Dendritic cell treated with granulocyte-macrophage colony-stimulating factor and Interleukin-4, amounts not matched to agents 40 ng/mL and 50 ng/mL, for 4 days (primary cell): ENCODE data around the gene PIF1.
"Not testable (repeated sequence)": the region's sequence is repeated elsewhere in the genome, so short reads cannot be mapped to it uniquely, and the experiment has no call there.

Experiments used
- H3K27ac Mint-ChIP-seq: one replicate; pipeline ENCODE4 v1.8.0; 2022; ENCODE audit warnings: mild to moderate bottlenecking, mixed read lengths
- H3K27me3 Mint-ChIP-seq: one replicate; pipeline ENCODE4 v1.8.0; 2022; ENCODE audit warnings: mild to moderate bottlenecking, mixed read lengths
- H3K36me3 Mint-ChIP-seq: one replicate; pipeline ENCODE4 v1.8.0; 2022; ENCODE audit warnings: low read depth, mixed read lengths
- H3K4me1 Mint-ChIP-seq: one replicate; pipeline ENCODE4 v1.8.0; 2022; ENCODE audit warnings: low read depth, mixed read lengths
- H3K4me3 Mint-ChIP-seq: one replicate; pipeline ENCODE4 v1.8.0; 2022; ENCODE audit warnings: mild to moderate bottlenecking, moderate library complexity, mixed read lengths
- H3K9me3 Mint-ChIP-seq: one replicate; pipeline ENCODE4 v1.8.0; 2022; ENCODE audit warnings: mixed read lengths
- intact Hi-C: fragments of 100-400 bp; cut with micrococcal nuclease; formaldehyde crosslinking; loops from one replicate; pipeline ENCODE4 v1.15.0; 2022

PIF1 gene

DNA sequence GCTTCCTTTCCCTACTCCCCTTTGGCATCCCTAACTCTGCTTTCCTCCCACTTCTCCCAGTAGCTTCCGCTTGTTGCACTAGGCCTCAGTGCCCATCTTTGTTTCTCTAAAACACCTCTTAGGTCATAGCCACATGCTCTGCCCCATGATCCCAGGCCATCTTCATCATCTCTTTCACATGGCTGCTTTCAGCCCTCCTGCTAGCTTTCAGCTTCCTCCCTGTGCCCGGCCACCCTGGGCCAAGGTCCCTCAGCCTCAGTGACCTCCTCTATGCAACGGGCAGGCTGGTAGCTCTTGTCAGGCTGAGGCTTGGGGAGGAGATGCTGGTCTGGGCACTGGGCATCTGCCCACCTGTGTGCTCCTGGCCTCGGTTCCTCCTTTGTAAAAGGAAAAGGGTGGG, 18.5 kb upstream of the PIF1 start:
- H3K36me3 Mint-ChIP-seq = peaks cover 73% of the 10 kb centered on the region
- H3K4me3 Mint-ChIP-seq = peak overlapping the region; percentile 90
- H3K27me3 Mint-ChIP-seq = no peaks in the 10 kb centered on the region
- intact Hi-C loops = loop anchor here (1.0 to 5.0 kb wide), 3 partner anchors 7 to 148 kb away; no protein-coding TSS in a partner anchor
- H3K9me3 Mint-ChIP-seq = no peaks in the 10 kb centered on the region
- peak overlapping the region; percentile 87 for H3K27ac Mint-ChIP-seq
- peaks cover 70% of the 10 kb centered on the region for H3K4me1 Mint-ChIP-seq

DNA sequence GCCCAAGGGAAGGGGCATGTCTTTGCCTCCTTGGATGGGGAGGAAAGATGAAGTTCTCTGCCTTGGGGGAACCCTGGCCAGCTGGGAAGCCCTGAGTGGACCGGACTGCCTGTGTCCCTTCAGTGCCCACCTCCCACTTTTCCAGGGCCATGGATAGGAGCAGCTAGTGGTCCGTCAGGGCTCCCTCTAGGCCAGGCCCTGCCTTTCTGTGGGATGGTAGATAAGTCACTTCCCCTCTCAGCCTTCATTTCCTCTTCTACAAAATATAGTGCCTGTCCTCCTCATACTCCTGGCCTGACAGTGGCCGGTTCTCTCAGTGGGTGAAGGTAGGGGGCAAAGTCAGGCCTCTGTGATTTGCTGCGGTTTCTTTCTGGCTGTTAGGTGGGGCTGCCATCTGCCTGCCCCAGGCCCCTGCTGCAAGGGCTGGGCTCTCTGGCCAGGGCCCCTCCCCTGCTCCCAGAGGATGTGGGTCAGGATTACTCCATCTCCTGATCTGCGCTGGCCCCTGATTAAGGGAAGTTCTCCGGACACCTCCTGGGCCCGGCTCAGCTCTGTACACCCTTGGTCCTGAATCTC, 17.6 kb upstream of the PIF1 start:
- Mint-ChIP-seq H3K4me3 (peak overlapping the region; percentile 90), H3K9me3 (no peaks in the 10 kb centered on the region), H3K4me1 (peaks cover 72% of the 10 kb centered on the region), H3K36me3 (peaks cover 64% of the 10 kb centered on the region), H3K27me3 (no peaks in the 10 kb centered on the region), H3K27ac (peak overlapping the region; percentile 87)
- intact Hi-C loops = loop anchor here (1.0 to 5.0 kb wide), 3 partner anchors 8 to 149 kb away; no protein-coding TSS in a partner anchor

DNA sequence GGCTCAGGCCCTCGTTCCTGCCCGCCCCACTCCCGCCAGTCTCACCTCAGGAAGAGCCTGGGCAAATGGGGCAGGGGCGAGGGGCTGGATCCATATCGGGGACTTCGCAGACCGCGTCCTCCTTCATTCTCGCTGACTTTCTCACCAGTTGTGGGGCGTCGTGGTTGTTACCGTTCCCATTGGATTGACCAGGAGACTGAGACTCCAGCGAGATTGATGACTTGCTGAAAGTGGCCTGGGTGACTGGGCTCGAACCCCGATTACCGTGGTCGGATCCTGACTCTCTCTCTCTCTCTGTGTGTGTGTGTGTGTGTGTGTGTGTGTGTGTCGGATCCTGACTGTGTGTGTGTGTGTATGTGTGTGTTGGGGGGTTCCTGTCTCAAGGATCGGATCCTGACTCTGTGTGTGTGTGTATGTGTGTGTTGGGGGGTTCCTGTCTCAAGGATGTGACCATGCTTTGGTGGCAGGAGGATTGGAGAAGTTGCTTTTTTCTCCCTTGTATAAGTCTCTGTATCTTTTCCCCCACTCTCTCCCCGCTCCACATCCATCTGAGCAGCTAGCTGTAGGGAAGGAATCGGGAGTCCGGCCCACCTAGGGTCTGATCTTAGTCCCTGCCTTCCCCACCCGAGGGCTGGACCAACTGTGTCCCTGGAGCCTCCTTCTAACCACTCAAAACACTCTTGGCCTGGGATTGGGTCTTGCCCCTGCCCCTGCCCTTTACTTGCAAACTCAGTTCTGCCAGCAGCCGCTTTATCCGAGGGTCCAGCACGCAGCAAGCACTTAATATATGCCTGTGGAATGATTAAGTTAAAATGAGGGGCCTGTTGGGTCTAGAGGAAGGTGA, 16.9 kb upstream of the PIF1 start:
- Mint-ChIP-seq H3K36me3 (peaks cover 56% of the 10 kb centered on the region), H3K4me3 (peak overlapping the region; percentile 90), H3K9me3 (no peaks in the 10 kb centered on the region), H3K27ac (peak overlapping the region; percentile 87), H3K27me3 (no peaks in the 10 kb centered on the region), H3K4me1 (peaks cover 71% of the 10 kb centered on the region)
- intact Hi-C loops = loop anchor here (2.0 to 5.0 kb wide), 2 partner anchors 62 to 150 kb away; no protein-coding TSS in a partner anchor

DNA sequence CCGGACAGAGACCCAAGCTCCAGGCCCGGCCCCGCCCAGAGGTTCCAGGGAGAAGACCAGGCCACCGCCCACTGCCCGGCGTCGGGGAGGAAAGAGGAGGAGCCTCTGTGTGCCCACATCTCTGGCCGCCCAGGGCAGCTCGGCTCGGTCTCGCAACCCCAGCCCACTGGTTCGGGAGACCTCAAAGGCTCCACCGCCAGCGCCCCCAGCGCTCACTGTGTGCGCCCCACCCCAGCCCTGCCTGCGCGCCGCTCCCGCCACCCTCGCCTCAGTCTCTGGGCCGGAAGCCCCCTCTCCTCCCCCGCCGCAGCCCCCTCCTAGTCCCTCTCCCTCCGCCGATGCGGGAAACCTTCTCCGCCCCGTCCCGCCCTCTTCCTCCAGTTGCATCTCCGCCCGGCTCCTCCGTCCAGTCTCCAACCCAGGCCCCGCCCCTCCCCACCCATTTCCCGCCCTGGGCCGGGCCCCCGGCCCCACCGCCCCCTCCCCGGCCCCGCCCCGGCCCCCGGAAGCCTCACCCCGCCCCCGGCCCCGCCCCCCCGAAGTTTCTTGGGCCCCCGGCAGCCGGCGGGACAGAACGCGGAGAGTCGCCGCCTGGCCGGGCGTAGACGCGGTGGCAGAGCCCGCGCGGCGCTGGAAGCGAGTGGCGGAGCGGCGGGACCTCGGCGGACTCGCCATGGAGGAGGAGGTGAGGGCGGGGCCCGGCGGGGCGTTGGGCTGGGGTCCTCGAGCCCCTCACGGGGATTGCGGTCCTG, 16.1 kb upstream of the PIF1 start, which contains the start of gene PLEKHO2:
PLEKHO2 (plus strand) TSS at position 572 of the 752 bp plus-strand sequence; CDS start at position 674, 102 bp downstream.
- Mint-ChIP-seq H3K27me3 (no peaks in the 10 kb centered on the region), H3K4me1 (peaks cover 69% of the 10 kb centered on the region), H3K4me3 (peak within 1 kb of the TSS; percentile 90), H3K36me3 (peaks cover 48% of the 10 kb centered on the region), H3K9me3 (no peaks in the 10 kb centered on the region), H3K27ac (peak within 1 kb of the TSS; percentile 87)
- intact Hi-C loops = loop anchor here (2.0 to 5.0 kb wide), 3 partner anchors 17 to 151 kb away; partner anchors contain the start of gene PIF1

DNA sequence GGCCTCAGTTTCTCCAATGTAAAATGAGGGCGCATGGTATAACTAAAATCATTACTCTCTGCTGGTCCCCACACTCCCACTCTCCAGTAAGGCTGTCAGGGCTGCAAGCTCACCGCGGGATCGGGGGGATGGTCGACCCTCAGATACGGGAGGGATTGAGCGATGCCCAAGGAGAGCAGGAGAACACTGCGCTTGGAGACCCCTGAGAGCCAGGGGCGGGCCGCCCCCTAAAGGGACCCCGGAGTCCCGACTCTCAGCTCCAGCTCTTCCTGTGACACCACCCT, 15.6 kb upstream of the PIF1 start:
- intact Hi-C loops = loop anchor here (2.0 to 5.0 kb wide), 2 partner anchors 16 to 151 kb away; partner anchors contain the start of gene PIF1
- Mint-ChIP-seq H3K4me3 (peak overlapping the region; percentile 83), H3K36me3 (peaks cover 43% of the 10 kb centered on the region), H3K9me3 (no peaks in the 10 kb centered on the region), H3K4me1 (peaks cover 69% of the 10 kb centered on the region), H3K27me3 (no peaks in the 10 kb centered on the region), H3K27ac (peak overlapping the region; percentile 87)

DNA sequence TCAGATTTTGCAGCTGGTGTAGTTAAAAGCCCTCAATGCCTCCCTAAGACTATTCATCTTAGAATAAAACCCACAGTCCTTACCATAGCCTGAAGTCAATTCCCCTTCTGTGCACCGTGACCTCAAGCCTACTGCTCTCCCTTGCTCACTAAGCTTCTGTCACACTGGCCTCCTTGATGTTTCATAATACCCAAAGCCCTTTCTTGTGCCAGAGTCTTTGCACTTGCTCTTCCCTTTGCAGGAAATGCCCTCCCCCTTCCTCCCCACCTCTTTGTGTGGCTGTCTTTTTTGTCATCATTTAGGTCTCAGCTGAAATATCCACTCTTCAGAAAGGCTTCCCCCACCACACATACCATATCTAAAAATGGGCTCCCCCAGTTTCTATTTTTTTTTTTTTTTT, 12.1 kb upstream of the PIF1 start:
- intact Hi-C loops = no loop called here
- peak overlapping the region; percentile 45 for H3K27ac Mint-ChIP-seq
- peaks cover 55% of the 10 kb centered on the region for H3K4me1 Mint-ChIP-seq

DNA sequence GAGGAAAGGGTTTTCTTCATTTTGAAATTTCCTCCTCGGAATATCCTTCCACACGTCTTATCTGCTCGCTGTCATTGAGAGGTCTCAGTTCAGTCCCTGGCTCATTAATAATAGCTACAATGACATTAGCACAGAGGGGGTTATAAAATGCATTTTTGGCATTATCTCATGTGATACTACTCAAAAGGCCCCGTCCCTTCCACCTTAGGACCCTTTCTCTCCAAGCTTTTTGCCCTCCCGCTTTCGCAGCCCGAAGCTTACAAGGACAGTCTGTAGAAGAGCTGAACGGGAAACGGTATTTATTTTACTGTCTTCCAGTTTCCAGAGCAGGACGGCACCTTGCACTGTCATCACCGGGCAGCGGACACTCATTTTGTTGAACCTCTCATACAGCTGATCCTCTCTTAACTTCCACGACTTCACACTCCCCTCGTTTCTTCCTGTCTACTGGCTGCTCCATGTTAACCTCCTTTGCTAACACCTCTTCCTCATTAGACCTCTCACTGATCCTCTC, 10.6 kb upstream of the PIF1 start:
- Mint-ChIP-seq H3K36me3 (no peaks in the 10 kb centered on the region), H3K4me1 (peaks cover 61% of the 10 kb centered on the region), H3K9me3 (no peaks in the 10 kb centered on the region), H3K4me3 (peak overlapping the region; percentile 4), H3K27ac (peak overlapping the region; percentile 83), H3K27me3 (no peaks in the 10 kb centered on the region)
- intact Hi-C loops = no loop called here

More for the DNA sequence above, 12.1 kb upstream of the PIF1 start:
- Mint-ChIP-seq H3K27me3 (no peaks in the 10 kb centered on the region), H3K9me3 (no peaks in the 10 kb centered on the region), H3K36me3 (peaks cover 8% of the 10 kb centered on the region), H3K4me3 (no peak overlapping the region)

DNA sequence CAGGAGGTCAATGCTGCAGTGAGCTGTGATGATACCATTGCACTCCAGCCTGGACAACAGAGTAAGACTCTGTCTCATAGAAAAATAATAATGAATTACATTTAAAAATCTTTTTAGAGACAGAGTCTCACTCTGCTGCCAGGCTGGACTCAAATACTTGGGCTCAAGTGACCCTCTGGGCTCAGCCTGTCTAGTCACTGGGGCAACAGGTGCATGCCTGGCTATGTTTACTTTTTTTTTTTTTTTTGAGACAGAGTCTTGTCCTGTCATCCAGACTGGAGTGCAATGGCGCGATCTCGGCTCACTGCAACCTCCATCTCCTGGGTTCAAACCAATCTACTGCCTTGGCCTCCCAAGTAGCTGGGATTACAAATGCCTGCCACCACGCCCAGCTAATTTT, 8.2 kb upstream of the PIF1 start:
- no peaks in the 10 kb centered on the region for H3K27me3 Mint-ChIP-seq
- intact Hi-C loops = no loop called here

DNA sequence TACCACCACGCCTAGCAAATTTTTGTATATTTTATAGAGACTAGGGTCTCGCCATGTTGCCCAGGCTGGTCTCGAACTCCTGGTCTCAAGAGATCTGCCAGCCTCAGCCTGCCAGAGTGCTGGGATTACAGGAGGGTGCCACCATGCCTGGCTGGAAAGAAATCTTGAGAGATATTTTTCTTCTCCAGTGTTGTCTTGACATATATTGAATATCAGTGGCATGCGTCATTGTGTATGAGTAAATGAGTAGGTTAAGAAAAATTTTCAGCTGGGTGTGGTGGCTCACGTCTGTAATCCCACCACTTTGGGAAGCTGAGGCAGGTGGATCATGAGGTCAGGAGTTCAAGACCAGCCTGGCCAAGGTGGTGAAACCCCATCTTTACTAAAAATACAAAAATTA, 3.5 kb upstream of the PIF1 start:
- Mint-ChIP-seq H3K9me3 (no peaks in the 10 kb centered on the region), H3K27me3 (peaks cover 9% of the 10 kb centered on the region), H3K36me3 (no peaks in the 10 kb centered on the region), H3K4me1 (peaks cover 34% of the 10 kb centered on the region), H3K27ac (no peak overlapping the region), H3K4me3 (no peak overlapping the region)
- intact Hi-C loops = no loop called here

More for the DNA sequence above, 8.2 kb upstream of the PIF1 start:
- no peak overlapping the region for H3K4me3 Mint-ChIP-seq
- H3K9me3 Mint-ChIP-seq = no peaks in the 10 kb centered on the region
- H3K4me1 Mint-ChIP-seq = peaks cover 43% of the 10 kb centered on the region
- no peak overlapping the region for H3K27ac Mint-ChIP-seq
- H3K36me3 Mint-ChIP-seq = no peaks in the 10 kb centered on the region

DNA sequence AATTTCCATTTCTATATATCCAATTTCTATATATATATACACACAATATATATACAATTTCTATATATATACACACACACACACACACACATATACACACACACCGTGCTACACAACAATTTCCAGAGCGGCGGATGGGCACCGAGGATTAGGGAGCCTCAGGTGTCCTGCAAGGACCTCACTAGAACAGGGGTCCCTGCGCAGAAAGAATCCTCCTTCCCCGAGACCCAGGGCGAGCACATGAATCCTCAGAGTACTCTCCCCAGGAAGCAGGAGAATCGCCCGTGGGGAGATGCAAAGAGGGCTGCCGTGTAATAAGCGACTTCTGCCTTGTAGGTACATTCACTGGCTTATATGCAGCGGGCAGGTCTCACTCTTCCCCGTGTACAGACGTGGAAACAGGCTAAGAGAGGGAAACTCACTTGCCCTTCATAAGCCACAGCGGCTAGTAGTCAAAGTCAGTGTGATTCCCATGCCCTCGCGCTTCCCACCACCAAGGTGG, 467 bp downstream of the PIF1 start:
- Mint-ChIP-seq H3K4me1 (peaks cover 36% of the 10 kb centered on the region), H3K36me3 (no peaks in the 10 kb centered on the region), H3K27ac (no peak overlapping the region), H3K4me3 (peak overlapping the region; percentile 65), H3K9me3 (no peaks in the 10 kb centered on the region), H3K27me3 (peaks cover 21% of the 10 kb centered on the region)
- intact Hi-C loops = loop anchor here (2.0 kb wide), 1 partner anchor 16 kb away; the partner anchor contains the start of gene PLEKHO2

DNA sequence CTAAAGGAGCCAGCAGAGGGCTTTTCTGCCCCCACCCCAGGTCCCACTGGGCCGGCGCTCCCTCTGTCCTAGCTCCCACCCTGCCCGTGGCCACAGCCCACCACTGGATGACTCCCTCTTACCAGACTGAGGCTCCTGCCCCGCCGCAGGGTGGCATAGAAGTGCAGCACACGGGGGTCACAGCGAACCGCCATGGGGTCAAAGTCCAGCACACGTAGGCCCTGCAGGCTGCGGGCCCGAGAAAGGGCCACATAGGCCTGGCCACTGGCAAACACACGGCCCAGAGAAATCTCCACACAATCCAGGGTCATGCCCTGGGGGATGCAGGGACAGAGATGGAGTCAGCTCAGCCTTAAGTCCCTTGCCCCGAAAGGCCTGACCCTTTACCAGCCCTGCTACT, 9.0 kb downstream of the PIF1 start:
- no peak overlapping the region for H3K27ac Mint-ChIP-seq
- intact Hi-C loops = no loop called here
- no peak overlapping the region for H3K4me3 Mint-ChIP-seq
- H3K36me3 Mint-ChIP-seq = no peaks in the 10 kb centered on the region
- H3K9me3 Mint-ChIP-seq = no peaks in the 10 kb centered on the region
- peaks cover 19% of the 10 kb centered on the region for H3K4me1 Mint-ChIP-seq
- no peaks in the 10 kb centered on the region for H3K27me3 Mint-ChIP-seq

DNA sequence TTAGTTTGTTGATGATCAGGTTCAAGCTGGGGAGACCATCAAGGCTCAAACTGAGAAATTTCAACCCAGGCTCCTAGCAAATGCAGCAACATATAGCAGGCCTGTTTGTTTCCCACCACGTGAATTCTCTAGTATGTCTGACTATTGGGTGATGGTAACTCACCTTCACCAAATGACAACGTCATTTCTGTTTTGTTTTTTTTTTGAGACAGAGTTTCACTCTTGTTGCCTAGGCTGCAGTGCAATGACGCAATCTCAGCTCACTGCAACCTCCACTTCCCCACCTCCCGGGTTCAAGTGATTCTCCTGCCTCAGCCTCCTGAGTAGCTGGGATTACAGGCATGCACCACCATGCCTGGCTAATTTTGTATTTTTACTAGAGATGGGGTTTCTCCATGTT, 10.5 kb downstream of the PIF1 start:
- intact Hi-C loops, H3K4me3 Mint-ChIP-seq, H3K36me3 Mint-ChIP-seq, H3K27me3 Mint-ChIP-seq, H3K9me3 Mint-ChIP-seq, H3K27ac Mint-ChIP-seq: not testable (repeated sequence)
- peaks cover 22% of the 10 kb centered on the region for H3K4me1 Mint-ChIP-seq

DNA sequence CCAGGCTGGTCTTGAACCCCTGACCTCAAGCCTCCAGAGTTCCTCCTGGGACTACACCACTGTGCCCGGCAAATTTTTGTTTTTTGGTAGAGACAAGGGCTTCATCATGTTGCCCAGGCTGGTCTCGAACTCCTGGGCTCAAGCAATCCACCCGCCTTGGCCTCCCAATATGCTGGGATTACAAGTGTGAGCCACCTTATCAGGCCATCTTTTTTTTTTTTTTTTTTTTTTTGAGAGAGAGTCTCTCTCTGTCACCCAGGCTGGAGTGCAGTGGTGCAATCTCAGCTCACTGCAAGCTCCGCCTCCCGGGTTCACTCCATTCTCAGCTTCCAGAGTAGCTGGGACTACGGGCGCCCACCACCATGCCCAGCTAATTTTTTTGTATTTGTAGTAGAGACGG, 11.2 kb downstream of the PIF1 start:
- H3K27ac Mint-ChIP-seq, H3K9me3 Mint-ChIP-seq, intact Hi-C loops, H3K27me3 Mint-ChIP-seq, H3K4me3 Mint-ChIP-seq, H3K36me3 Mint-ChIP-seq: not testable (repeated sequence)
- peaks cover 25% of the 10 kb centered on the region for H3K4me1 Mint-ChIP-seq
